AG04450 (cell line): Measurements from ENCODE around the gene SLC2A11. TPM values are rescaled to one million over a fixed set of nuclear protein-coding genes. Genes with fewer than 3 reads are reported as not detected.

ENCODE experiments used
- CTCF ChIA-PET: fragments of 300-600, 350-600 bp; formaldehyde crosslinking; extraction: SDS; loops from one replicate; lab custom pipeline; 2022; ENCODE audit warnings: antibody characterized with exemption, inconsistent platforms; lab: Charles Lee
- POLR2A ChIA-PET: fragments of 350-600 bp; formaldehyde crosslinking; extraction: SDS; loops from one replicate; lab custom pipeline; 2021; ENCODE audit warnings: antibody characterized with exemption, inconsistent platforms; lab: Yijun Ruan, JAX
- DNase-seq: peaks from one replicate; pipeline ENCODE4 v3.0.0-alpha.2; 2011; ENCODE audit warnings: low read depth, low spot score
- H3K27ac ChIP-seq: one replicate; pipeline ENCODE4 v1.5.1; 2012; ENCODE audit warnings: low read depth, low read length, control low read depth
- H3K27me3 ChIP-seq: one replicate; pipeline ENCODE4 v1.6.0; 2012; ENCODE audit warnings: low read length; ENCODE audit not compliant: control insufficient read depth, insufficient read depth
- H3K4me3 ChIP-seq: 2 replicates; pipeline ENCODE4 v1.5.1; 2011; ENCODE audit warnings: mild to moderate bottlenecking, low read depth, low read length, control low read depth
- H3K9me3 ChIP-seq: 2 replicates; pipeline ENCODE4 v1.5.1; 2012; ENCODE audit warnings: low read length; ENCODE audit not compliant: control insufficient read depth, insufficient read depth
- CTCF ChIP-seq: IDR thresholded peaks from 2 replicates; pipeline ENCODE4 v1.5.1; 2011; ENCODE audit warnings: low read depth, low read length, control low read depth, inconsistent platforms
- polyA plus RNA-seq: library from polyadenylated mRNA; depleted of rRNA; stranded (reverse); fragments of >200 nt; gene quantifications from 2 replicates; pipeline ENCODE4 v1.2.3, GENCODE V29; 2011

The SLC2A11 gene
- polyA plus RNA-seq, 1 experiment = 7.5 TPM

- no peaks in the 10 kb centered on the region for H3K27me3 ChIP-seq
- H3K27ac ChIP-seq = no peak overlapping the region
- H3K4me3 ChIP-seq = no peak overlapping the region
- peaks cover 18% of the 10 kb centered on the region for H3K9me3 ChIP-seq
- ChIA-PET POLR2A (no interaction called here), CTCF (interaction anchor here (0.5 kb wide), 1 partner anchor 66 kb away, joined by 4 read pairs; no protein-coding TSS in a partner anchor)
- no peak for DNase-seq
- TF ChIP-seq CTCF = no peak
These were observed 25.9 kb upstream of the SLC2A11 start for GRCh38 chr22:23831781-23832180.

- no peak overlapping the region for H3K27ac ChIP-seq
These were observed 25.3 kb upstream of the SLC2A11 start for GRCh38 chr22:23832226-23833016.

GRCh38 chr22:23833017-23833751 lies 24.5 kb upstream of the SLC2A11 start:
- TF ChIP-seq CTCF = no peak
- CTCF ChIA-PET = interaction anchor here (1.2 kb wide), 1 partner anchor 16 kb away, joined by 3 read pairs; no protein-coding TSS in a partner anchor
- Histone ChIP-seq H3K4me3 (no peak overlapping the region), H3K9me3 (peaks cover 16% of the 10 kb centered on the region), H3K27ac (no peak overlapping the region), H3K27me3 (no peaks in the 10 kb centered on the region)
- DNase-seq = no peak
- POLR2A ChIA-PET = no interaction called here

More at GRCh38 chr22:23832226-23833016, 25.3 kb upstream of the SLC2A11 start:
- ChIA-PET CTCF (interaction anchor here (1.2 kb wide), 1 partner anchor 17 kb away, joined by 3 read pairs; no protein-coding TSS in a partner anchor), POLR2A (interaction anchor here (0.6 kb wide), 1 partner anchor 17 kb away, joined by 3 read pairs; no protein-coding TSS in a partner anchor)
- Histone ChIP-seq H3K27me3 (no peaks in the 10 kb centered on the region), H3K4me3 (no peak overlapping the region), H3K9me3 (peaks cover 18% of the 10 kb centered on the region)
- TF ChIP-seq CTCF = no peak
- DNase-seq = no peak

- TF ChIP-seq CTCF = no peak
- ChIA-PET POLR2A (no interaction called here), CTCF (no interaction called here)
- DNase-seq = no peak
- Histone ChIP-seq H3K27me3 (no peaks in the 10 kb centered on the region), H3K27ac (no peak overlapping the region), H3K4me3 (no peak overlapping the region), H3K9me3 (peaks cover 15% of the 10 kb centered on the region)
These were observed 23.8 kb upstream of the SLC2A11 start for GRCh38 chr22:23833911-23834317.
